NCI-H2196 (cell line): ENCODE data around the gene LRRC43.
"Not testable (repeated sequence)": the region's sequence is repeated elsewhere in the genome, so short reads cannot be mapped to it uniquely, and the experiment has no call there.

Experiments used
- DNase-seq: peaks from one replicate; lab custom pipeline; 2025; ENCODE audit not compliant: unreplicated experiment; lab: John Stamatoyannopoulos, UW

The LRRC43 gene

GRCh38 chr12:122190842-122191668, 8.1 kb downstream of the LRRC43 start:
- DNase-seq: peak; percentile 68

GRCh38 chr12:122192441-122192840, 9.5 kb downstream of the LRRC43 start:
- no peak for DNase-seq

- DNase-seq: no peak
Observed at GRCh38 chr12:122194804-122195203, 11.9 kb downstream of the LRRC43 start.

- DNase-seq: no peak
Observed at GRCh38 chr12:122195405-122195804, 12.5 kb downstream of the LRRC43 start.

- DNase-seq: no peak
Observed at GRCh38 chr12:122197612-122197966, 14.7 kb downstream of the LRRC43 start.

- no peak for DNase-seq
Observed at GRCh38 chr12:122199484-122200355, 16.8 kb downstream of the LRRC43 start.

GRCh38 chr12:122200541-122201175, 17.7 kb downstream of the LRRC43 start:
- no peak for DNase-seq

GRCh38 chr12:122201381-122201780, 18.5 kb downstream of the LRRC43 start:
- DNase-seq: no peak

GRCh38 chr12:122202017-122202416, 19.1 kb downstream of the LRRC43 start:
- DNase-seq: no peak

GRCh38 chr12:122202811-122203210, 19.9 kb downstream of the LRRC43 start:
- not testable (repeated sequence) for DNase-seq

- DNase-seq: peak; percentile 71
Observed at GRCh38 chr12:122203301-122204166, 20.6 kb downstream of the LRRC43 start, which contains the start of gene B3GNT4. Gene B3GNT4 (plus strand): TSS chr12:122203709. CDS start chr12:122204619, 910 bp downstream.

GRCh38 chr12:122204167-122205052, 21.5 kb downstream of the LRRC43 start:
- DNase-seq: no peak

- DNase-seq: no peak
Observed at GRCh38 chr12:122205053-122205925, 22.4 kb downstream of the LRRC43 start.

GRCh38 chr12:122206111-122206881, 23.4 kb downstream of the LRRC43 start:
- no peak for DNase-seq

- no peak for DNase-seq
Observed at GRCh38 chr12:122206976-122207375, 24.1 kb downstream of the LRRC43 start.

GRCh38 chr12:122207391-122207790, 24.5 kb downstream of the LRRC43 start:
- no peak for DNase-seq

- no peak for DNase-seq
Observed at GRCh38 chr12:122208073-122208820, 25.3 kb downstream of the LRRC43 start.
